GM18520 (cell line): ENCODE measurements around the gene IL6ST.
A peak's percentile ranks its signal among the peaks of the same experiment; 100 is the strongest.
"Not testable (repeated sequence)": the region's sequence is repeated elsewhere in the genome, so short reads cannot be mapped to it uniquely, and the experiment has no call there.

Experiments used
- ATAC-seq: cut with Tn5 transposase; IDR thresholded peaks from one replicate; pipeline ENCODE4 v1.9.1; 2021; ENCODE audit not compliant: unreplicated experiment

Gene IL6ST

DNA sequence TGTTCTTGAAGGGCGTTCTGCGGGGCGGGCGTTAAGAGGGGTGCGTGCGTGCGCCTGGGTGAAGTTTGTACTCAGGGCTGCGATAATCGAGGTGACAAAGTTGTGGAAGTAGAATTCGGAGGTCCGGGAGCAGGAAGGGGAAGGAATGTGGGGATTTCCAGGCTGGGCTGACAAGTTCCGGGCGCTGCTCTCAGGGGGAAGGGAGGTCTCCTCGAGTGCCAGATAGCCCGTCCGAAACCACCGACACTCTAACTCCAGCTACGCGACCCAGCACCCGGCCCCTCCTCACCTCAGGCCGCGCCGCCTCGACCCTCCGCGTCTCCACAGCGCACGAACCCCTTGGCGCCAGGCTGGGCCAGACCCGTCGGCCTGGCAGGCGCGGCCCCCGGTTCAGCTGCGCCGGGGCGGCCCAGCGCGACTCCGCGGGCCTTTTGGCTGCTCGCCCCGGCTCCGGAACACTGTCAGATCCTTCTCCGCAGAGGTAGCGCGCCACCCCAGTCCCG is at the start of gene IL6ST:
Gene IL6ST, minus strand, starts transcription at position 469 of the 503 bp plus-strand sequence. CDS start 18,685 bp downstream, outside the sequence.
- no peak for ATAC-seq

DNA sequence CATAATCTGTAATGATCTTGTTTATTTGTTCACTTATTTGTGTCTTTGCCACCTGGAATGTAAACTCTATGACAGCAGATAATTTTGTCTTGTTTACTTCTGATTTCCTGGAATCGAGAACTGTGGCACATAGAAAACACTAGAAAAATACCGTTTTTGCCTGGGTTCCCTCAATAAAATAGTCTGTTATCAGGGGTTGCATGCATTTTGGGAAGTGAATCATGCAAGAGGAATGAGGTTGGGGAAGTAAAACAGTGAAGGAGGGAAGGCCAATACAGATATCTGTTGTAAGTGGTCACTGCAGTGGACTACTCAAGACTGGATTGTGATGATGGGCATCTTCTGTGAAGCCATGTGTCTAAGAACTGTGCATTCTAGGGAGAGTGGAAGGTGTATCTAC is 45.2 kb upstream of the IL6ST start:
- ATAC-seq = no peak

DNA sequence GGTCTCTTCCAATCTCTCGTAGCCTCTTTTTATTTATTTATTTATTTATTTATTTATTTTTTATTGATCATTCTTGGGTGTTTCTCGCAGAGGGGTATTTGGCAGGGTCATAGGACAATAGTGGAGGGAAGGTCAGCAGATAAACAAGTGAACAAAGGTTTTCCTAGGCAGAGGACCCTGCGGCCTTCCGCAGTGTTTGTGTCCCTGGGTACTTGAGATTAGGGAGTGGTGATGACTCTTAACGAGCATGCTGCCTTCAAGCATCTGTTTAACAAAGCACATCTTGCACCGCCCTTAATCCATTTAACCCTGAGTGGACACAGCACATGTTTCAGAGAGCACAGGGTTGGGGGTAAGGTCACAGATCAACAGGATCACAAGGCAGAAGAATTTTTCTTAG is 43.4 kb upstream of the IL6ST start:
- not testable (repeated sequence) for ATAC-seq

DNA sequence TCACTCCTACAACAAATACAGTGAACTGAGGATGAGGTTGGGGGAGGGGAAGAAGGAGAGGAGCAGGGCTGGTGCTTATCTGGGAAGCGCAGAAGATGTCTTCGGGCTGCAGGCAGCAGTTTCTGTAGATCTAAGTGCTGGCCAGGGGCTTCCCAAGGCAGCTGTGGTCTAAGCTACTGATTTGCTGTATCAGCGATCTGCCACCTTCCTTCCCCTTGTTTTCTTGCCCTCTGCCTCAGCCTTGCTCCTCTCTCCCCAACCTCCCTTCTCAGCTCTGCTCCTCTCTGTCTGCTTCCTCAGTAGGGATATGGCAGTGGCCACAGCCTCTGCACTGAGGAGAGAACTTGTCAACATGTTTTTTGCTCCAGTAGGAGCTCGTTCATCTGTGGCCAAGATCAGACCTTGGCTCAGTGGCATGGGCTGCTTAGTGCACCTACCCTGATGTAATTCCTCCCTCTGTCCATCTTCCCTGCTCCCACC is 42.8 kb upstream of the IL6ST start:
- no peak for ATAC-seq

DNA sequence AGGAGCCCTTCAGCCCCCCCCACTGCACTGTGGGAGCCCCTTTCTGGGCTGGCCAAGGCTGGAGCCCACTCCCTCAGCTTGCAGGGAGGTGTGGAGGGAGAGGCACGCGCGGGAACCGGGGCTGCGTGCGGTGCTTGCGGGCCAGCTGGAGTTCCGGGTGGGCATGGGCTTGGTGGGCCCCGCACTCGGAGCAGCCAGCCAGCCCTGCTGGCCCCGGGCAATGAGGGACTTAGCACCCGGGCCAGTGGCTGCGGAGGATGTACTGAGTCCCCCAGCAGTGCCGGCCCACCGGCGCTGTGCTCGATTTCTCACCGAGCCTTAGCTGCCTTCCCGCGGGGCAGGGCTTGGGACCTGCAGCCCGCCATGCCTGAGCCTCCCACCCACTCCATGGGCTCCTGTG is 40.6 kb upstream of the IL6ST start:
- ATAC-seq = not testable (repeated sequence)

DNA sequence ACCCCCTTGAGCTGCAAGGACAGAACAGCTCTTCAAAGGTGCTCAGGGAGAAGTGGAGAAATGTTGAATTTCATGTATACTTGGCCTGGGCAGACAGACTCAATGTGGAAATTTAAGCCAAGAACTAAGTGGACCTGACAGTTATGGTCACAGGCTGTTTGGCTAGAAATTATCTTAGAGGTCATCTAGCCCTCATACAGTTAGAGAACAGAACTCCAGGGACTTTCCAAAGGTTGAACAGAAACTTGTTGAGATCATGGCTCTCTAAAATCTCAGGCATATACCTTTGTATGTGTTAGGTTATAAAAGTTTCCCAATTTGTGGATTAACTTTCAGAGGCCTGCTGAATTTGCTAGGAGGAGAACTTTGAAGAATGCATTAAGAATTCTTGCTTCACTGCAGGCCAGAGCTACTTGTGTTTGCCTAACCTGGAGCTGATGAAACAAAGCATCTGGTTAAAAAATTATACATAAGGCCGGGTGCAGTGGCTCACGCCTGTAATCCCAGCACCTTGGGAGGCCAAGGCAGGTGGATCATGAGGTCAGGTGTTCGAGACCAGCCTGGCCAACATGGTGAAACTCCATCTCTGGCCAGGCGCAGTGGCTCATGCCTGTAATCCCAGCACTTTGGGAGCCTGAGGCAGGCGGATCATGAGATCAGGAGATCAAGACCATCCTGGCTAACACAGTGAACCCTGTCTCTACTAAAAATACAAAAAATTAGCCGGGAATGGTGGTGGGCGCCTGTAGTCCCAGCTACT is 35.3 kb upstream of the IL6ST start:
- ATAC-seq = not testable (repeated sequence)

DNA sequence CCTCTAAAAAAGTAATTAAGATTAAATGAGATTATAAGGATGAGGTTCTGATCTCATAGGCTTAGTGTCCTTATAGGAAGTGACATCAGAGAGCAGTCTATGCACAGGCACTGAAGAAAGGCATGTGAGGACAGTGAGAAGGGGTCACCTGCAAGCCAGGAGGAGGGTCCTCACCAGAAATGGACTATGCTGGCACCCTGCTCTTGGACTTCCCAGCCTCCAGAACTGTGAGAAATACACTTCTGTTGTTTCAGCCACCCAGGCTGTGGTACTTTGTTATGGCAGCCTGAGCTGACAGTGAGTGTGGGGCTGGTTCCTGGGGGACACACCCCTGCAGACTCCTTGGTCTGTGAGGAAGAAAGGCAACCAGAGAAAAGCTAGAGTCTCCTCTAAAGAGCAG is 34.7 kb upstream of the IL6ST start:
- ATAC-seq = no peak

DNA sequence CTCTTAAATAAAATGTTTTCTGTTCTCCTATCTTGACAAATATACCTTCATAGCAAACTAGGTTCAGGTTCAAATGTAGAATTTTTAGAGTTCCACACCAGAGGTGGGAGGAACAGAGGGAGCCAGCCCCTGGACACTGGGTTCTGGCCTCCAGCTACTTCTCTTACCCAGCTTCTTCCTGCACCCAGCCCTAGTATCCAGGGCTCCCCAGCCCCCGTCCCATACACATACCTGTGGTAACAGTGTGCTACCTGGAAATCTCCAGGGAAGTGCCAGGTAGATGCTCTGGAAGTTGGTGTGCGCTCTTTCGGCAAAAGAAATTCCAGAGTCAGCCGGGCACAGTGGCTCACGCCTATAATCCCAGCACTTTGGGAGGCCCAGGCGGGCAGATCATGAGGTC is 33.9 kb upstream of the IL6ST start:
- no peak for ATAC-seq

DNA sequence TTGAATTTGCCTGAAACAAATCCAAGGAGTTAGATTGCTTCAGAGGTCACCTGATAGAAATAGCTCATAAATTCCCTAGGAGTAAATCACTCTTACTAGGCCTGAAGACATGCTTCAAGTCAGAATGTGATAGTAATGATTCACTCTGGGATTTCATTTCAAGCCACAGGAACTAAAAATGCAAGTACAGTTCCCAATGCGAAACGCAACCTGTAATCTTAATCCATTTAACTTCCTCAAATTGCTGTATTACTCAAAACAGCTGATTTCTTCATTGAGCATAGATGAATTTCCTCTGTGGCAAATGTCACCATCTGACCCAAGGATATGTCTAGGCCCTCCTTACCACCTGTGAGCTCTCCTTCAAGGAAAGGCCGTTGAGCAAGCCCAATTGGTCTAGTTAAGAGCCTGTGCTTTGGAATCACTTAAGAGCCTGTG is 32.1 kb upstream of the IL6ST start:
- peak; percentile 87 for ATAC-seq

DNA sequence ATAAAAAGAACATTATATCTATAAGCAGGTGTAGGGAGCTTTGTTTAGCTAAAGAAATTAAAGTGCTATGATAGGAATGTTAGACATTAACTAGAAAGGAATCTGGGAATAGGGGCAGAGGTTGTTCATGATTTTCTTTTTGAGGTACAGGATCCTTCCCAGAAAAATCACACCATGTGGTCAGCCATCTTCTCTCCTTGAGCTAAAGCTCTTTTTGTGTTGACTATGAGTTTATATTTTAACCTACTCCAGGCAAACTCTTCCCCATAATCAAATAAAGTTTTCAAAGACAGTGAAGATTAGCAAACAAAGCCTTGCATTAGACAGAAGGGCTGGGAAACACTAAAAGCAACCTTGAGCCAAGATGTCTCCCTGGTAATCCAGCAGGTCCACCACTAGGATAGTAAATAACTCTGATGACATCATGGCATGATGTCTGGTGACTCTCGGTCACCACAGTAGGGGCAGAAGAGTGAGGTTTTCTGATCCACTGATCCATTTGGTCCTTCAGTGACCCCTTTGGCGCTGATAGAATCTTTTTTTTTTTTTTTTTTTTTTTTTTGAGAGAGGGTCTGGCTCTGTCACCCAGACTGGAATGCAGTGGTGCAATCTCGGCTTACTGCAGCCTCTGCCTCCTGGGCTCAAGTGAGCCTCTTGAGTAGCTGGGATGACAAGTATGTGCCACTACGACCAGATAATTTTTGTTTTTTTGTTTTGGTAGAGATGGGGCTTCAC is 30.6 kb upstream of the IL6ST start:
- ATAC-seq = no peak

DNA sequence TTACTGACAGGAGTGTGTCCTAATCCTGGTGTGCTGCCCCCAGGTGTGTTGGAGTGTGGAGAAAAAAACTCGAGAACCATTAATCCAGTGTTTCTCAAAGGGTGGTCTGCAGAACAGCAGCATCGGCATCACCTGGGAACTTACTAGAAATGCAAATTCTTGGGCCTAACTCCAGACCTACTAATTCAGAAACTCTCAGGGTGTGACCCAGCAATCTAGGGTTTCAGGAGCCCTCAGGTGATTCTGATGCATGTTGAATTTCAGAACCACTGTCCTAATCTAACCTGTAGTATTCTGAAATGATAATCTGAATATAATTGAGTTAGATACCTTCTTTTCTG is 30.0 kb upstream of the IL6ST start:
- no peak for ATAC-seq

DNA sequence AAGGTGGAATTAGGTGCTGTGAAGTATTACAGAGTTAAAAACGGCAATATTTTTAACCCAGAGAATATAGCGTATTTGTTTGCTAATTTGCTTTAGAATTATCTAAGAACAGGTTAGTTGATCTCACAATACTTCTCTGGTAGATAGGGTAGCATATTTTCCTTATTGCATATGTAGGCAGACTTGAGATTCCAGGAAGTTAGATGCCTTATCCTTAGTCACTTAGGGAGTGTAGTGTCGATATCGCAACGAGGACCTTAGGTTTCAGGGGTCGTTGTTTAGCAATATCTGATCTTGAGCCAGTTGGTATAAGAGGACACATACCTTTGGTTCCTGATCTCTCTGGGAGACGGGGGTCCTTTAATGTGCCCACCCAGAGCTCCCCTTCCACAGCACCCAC is 28.5 kb upstream of the IL6ST start:
- ATAC-seq = no peak

DNA sequence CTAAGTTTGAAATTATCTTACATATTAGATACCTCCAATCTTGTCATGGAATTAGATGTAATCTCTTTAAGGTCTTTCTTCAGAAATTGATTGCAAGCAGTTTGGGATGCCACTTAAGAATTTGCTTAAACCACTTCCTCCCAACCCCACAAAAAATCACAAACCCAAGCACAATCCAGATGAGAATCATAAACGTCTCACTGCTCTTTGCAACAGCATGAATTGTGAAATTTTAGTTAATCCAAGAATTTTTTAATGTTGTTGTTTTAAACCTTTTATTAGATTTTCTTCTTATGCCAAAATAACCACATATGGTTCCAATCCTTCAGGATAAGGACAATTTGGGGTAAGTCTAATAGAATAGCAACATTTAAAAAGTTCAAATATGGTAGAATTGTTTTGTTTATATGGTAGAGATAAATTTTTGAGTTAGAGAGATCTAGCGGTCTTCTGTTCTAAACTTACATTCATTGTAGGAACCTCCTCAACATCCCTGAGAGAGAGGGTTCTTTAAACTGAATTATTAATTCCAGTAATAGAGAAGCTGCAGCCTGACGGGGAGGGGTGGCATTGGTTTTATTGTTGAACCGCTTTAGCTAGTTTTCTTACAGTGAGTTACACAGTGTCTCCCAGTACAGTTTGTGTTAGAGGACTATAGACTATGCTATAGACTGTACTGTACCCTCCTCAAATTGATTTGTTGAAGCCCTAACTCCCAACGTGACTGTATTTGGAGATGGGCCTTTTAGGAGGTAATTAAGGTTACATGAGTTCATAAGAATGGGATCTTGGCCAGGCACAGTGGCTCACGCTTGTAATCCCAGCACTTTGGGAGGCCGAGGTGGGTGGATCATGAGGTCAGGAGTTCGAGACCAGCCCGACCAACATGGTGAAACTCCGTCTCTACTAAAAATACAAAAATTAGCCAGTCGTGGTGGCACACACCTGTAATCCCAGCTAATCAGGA is 24.8 kb upstream of the IL6ST start:
- ATAC-seq = no peak

DNA sequence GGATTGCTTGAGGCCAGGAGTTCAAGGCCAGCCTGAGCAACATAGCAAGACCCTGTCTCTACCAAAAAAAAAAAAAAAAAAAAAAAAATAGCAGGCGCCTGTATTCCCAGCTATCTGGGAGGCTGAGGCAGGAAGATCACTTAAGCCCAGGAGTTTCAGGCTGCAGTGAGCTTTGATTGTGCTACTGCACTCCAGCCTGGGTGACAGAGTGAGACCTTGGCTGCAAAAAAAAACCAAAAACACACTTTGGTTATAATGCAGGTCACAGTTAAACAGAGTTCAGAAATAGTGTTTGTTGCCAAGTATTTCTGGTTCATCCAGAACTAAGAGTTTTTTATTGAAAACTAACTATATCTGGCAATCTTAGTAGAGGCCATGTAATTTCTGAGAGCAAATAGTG is 24.1 kb upstream of the IL6ST start:
- no peak for ATAC-seq

DNA sequence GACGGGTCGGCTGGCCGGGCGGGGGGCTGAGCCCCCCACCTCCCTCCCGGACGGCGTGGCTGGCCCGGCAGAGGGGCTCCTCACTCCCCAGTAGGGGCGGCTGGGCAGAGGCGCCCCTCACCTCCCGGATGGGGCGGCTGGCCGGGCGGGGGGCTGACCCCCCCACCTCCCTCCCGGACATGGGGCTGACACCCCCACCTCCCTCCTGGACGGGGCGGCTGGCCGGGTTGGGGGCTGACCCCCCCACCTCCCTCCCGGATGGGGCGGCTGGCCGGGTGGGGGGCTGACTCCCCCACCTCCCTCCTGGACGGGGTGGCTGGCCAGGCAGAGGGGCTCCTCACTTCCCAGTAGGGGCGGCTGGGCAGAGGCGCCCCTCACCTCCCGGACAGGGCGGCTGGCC is 19.9 kb upstream of the IL6ST start:
- not testable (repeated sequence) for ATAC-seq

DNA sequence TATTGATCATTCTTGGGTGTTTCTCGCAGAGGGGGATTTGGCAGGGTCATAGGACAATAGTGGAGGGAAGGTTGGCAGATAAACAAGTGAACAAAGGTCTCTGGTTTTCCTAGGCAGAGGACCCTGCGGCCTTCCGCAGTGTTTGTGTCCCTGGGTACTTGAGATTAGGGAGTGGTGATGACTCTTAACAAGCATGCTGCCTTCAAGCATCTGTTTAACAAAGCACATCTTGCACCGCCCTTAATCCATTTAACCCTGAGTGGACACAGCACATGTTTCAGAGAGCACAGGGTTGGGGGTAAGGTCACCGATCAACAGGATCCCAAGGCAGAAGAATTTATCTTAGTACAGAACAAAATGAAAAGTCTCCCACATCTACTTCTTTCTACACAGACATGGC is 19.2 kb upstream of the IL6ST start:
- not testable (repeated sequence) for ATAC-seq

DNA sequence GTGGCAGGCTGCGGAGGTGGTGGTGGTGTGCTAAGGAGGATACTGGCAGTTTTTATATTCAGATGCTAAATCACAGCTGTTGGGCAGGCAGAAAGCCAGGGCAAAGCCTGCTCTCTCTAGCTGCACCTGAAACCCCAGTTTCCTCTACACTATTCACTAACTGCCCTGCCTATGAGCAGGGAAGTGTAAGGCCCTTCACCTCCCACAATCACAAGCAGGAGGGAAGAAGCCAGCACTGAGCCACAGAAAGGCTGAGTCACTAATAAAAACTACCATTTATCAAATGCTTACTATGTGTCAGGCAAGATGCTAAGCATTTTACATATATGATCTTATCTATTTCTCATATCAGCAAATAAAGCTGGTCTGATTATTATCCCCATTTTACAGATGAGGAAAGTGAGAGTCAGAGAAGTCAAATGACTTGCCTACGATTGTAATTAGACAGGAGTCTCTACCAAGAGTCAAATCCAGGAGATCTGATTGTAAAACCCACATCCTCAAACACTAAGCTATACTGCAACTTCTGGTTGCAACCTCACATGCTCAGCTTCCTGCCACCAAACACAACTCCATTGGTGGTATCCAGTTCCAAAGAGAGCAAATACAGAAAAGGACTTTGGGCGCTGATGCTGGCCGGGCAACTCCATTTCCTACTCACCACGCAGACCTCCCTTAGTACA is 17.7 kb upstream of the IL6ST start:
- no peak for ATAC-seq

DNA sequence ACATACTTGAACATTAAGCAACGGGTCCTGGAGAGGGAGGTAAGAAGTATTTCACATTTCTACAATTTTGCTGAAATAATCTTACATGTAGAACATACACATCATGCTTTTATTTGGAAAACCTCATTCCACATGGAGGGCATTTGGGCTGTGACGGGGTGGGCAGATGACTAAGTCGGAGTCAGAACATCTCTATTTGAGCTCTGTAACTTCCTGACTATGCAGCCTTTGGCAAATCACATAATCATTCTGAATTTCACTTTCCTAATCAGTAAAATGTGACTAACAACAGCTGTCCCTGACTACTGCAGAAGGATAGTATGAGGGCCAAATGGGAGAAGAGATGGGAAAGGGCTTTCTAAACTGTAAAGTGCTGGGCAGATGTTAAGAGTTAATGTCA is 17.1 kb upstream of the IL6ST start:
- no peak for ATAC-seq

DNA sequence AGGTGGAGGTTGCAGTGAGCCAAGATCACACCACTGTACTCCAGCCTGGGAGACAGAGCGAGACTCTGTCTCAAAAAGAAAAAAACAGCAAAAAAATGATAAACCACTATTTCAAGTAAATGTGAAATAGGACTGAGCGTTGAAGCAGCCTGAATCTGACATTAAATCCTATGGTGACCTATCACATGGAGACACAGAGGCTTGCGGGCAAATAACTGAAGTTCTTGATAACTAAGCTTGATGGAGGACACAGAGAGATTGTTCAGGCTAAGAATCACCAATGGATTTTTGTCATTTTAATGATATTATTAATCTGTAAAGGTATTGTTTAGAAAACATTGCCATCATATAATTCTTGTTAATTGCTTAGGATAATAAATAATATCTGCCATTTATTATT is 15.7 kb upstream of the IL6ST start:
- ATAC-seq = no peak

DNA sequence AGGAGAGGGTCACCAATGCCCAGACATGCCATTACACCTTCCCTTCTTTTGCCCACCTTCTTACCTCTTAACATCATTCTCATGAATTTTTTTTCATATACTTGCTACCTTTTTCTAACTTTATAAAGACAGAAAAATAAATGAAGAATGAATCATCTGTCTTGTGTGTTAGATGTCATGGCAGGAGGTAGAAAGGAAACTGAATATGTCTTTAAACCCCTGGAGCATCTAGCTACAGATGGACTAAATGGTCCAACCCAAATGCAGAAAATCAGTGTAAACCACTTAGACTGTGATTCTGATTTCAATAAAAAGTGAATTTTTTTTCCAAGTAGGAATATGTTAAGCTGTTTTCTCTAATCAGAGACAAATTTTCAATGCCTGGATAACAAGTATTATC is 11.8 kb upstream of the IL6ST start:
- no peak for ATAC-seq

DNA sequence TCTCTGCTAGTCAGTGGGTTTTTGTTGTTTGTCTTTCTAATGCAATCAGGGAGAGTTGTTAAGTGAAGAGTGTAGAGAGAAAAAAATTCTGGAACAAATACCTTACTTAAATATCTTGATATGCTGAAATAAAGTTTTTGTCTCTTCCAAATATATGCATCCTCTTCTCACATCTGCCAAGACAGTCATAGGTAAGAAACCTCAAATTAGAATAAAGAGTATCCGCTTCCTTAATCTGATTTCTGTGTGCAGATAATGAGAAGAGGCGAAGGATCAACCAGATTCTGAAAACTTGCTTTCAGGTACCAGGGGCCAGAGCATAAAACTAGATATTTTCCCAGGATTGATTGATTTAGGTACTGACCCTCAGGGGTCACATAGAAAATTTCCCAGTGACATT is 11.3 kb upstream of the IL6ST start:
- no peak for ATAC-seq
